HT-29 (cell line): Measurements from ENCODE around the gene EGFLAM. TPM values are rescaled to one million over a fixed set of nuclear protein-coding genes. Genes with fewer than 3 reads are reported as not detected.

Experiments
- DNase-seq: peaks from one replicate; pipeline ENCODE4 v3.0.0-alpha.2; 2015; ENCODE audit warnings: low spot score
- total RNA-seq: library from RNA; depleted of rRNA; stranded (reverse); fragments of >200 nt; shearing (Covaris generic); gene quantifications from 2 replicates; pipeline ENCODE4 v1.2.3, GENCODE V29; 2014

Gene EGFLAM
- total RNA-seq, 1 experiment from 2014 or later: not detected

DNA sequence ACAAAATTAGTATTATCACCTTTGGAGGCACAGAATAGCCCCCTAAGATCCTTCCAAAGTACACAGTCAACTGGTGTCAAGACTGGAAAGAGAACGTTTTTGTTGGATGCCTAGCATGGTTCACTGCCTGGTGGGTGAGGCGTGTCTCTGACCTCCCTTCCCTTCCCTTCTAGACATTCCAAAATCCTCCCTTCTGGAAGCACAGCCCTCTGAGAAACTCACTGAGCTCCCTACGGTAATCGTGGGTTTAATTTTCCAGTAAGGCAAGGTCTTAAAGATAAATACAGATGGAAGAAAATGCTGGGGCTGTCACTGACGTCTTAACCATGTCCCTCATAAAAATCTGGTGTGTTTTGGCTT lies 159.3 kb downstream of the EGFLAM start:
- DNase-seq: no peak

DNA sequence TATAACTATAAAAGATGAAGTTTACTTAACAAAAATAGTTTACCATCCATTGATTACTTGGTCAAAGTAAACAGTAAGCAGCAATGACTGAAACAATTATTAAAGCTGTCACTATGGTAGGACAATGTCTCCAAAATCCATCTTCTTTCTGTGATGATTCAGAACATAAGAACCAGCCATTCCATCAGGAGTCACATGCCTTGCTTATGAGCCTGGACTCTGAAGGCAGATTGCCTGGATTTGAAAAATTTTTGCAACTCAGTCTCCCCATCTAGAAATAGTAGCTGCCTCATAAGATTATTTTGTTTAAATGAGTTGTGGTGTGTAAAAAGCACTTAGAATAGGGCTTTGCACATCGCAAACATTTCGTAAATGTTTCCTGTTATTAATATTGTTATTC lies 161.9 kb downstream of the EGFLAM start:
- DNase-seq: no peak

DNA sequence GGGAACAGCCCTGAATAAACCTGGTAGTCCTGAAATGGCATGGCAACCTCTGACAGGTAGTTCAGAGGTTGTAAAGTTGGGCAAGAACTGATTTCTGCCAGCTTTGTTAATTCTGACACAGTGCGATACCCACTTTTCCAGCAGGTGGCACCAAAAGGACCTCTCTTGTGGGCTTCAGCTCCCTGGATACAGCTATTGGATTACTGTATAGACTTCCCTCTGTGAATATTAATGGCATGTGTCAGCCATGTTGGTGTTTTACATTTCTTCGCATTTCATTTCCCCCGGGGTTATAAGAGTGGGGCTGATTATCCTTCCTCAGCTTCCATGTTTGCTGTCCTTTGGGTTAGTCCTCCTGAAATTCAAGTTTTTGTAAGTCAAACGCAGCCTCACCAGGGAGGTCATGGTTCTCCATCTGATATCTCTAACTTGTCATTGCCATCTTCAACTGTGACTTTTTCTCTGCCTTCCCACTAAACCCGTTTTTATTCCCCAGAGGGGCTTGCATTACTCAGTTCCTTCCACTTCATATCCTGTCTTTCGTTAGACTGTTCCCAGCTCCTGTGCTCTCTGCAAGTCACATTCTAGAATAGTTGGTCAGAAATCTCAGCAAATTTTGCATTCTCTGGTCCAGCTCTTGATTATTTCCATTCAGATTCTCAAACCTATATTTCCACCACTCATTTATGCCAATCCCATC lies 162.5 kb downstream of the EGFLAM start:
- peak; percentile 86 for DNase-seq

DNA sequence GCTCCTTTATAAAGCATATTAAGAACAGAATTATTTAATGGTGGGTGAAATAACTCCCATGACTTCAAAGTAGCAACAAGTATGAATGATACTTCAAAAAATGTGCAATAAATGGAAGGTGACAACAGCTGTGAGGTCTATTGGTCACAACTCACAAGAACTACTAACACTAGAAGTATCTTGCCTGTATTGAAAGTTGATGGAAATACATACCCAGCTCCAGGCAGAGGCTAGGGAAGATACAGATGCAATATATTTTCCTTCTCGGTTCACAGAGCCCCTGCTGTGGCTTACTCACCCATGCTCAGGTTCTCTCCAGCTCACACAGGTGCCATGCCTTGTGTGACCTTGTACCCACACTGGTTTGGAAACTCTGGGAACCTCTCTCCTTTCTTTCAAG lies 164.3 kb downstream of the EGFLAM start:
- DNase-seq: no peak

DNA sequence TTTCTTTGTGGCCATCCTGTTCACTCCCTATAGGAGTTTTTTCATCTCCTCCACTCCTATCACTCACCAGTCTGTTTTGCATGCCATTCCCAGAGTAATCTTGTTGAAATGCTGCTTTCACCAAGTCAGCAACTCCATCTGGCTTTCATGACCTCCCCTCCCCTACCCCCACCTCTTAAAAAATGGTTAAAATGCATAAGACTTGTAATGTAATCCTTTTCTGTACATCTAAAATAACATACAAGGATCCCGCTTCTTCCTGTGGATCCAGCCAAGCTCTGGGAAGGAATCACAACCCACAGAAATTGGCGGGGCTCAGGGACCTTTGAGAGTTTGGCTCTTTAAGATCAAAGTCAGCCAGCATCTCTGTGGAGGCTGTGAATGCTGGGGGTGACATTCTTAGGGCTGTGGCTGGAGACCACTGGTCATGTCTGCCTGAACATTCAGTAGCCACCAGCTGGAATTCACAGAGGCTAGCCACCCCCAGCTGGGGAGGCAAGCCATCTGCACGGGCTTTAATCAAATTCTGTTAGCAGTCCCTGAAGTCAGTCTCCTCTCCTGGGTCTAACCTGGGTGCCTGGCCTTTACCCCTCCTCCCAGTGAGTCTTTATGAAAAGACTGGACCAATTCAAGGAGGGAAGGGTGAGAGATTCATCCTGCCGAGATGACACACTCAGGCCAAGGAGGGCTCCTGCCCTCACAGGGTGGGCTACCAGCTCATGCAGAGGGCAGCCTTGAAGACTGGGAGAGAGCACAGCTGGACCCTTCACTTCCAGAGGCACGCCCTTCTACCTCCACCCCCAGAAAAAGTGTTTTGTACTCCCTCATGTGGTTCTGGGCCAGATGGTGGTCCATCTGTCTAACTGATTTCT lies 165.2 kb downstream of the EGFLAM start:
- no peak for DNase-seq

DNA sequence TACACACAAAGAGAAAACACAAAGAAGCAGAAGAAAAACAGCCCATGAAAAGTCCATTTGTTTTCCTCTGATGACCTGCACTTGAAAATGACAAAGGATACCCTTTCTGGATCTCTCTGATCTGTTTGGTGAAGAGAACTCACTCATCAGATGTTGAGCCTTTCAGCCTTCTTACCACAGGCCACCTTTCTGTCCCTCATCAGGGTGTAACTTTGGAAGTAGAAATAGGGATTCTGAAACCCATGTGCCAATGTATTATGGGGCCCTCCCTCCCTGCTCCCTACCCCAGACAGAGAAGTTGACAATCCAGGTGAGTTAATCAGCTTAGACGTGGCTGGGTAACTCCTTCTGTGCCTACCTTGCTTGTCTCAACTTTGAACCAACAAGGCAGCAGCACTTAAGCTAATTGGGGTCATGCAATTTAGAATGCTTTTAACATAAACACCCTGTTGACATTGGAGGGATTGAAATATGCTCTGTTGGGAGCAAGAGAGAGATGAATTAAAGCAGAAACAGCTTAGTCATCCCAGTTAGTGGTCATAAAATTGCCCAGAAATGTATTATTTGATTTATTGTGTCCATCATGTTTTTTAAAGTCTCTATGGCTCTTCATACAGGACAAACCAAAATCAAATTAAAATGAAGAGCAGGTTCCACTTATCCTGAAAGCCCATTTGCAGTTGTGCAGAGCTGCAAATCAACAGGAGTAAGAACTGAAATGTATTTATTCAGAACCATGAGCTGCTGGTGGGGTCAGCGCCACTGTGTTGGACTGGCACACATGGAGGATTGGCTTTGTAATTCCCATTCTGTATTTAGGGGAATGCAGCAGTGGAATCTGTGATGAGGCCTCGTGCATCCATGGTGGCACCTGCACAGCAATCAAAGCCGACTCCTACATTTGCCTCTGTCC lies 166.0 kb downstream of the EGFLAM start:
- no peak for DNase-seq

DNA sequence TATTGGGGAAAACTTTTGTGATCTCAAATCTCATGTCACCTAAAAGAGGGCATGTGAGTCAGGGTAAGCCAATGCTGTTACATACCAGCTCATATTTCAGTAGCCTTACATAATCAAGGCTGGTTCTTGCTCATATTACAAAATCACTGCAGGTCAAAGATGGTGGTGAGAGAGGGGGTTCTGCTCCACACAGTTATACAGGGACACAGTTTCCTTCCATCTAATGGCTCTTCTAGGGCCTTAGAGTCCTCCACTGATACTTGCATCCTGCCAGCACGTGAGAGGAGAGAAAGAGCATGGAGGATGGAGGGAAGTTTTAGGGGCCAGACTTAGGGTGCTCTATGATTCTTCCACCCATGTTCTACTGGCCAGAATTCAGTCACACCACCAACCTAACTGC lies 168.1 kb downstream of the EGFLAM start:
- no peak for DNase-seq

DNA sequence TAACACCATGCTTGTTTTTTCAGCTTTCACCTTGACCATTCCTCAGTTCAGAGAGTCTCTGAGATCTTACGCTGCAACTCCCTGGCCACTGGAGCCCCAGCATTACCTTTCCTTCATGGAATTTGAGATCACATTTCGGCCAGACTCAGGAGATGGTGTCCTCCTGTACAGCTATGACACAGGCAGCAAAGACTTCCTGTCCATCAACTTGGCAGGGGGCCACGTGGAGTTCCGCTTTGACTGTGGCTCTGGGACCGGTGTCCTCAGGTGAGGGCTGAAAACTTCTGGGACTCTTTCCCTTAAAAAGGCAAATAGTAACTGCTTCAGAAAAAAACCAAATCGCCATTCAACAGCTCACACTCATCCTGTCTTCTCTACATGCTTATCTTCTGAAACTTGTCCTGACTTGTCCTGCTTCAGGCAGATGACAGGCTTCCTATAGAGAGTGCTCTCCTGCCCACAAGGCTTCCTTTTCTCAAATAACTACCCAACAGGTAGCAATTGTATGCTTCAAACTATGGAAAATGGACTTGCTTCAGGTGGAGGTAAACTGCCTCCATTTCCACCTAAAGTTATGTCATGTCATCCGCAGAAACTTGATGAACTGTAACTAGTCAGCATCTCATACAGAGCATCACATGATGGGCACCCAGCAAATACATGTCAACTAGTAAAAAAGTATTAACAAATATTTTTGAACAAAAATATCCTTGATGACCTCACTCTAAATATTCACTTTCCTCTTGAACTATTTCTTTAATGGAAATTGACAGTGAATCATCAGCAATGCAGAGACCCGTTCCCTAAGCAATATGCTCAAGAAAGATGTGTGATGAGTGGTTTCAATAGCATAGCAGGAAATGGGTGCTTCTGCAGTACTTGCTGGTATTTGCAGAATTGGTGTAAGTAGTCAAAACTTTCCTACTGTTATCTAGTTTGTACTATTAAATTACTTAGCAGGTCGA lies 168.9 kb downstream of the EGFLAM start:
- DNase-seq: no peak

DNA sequence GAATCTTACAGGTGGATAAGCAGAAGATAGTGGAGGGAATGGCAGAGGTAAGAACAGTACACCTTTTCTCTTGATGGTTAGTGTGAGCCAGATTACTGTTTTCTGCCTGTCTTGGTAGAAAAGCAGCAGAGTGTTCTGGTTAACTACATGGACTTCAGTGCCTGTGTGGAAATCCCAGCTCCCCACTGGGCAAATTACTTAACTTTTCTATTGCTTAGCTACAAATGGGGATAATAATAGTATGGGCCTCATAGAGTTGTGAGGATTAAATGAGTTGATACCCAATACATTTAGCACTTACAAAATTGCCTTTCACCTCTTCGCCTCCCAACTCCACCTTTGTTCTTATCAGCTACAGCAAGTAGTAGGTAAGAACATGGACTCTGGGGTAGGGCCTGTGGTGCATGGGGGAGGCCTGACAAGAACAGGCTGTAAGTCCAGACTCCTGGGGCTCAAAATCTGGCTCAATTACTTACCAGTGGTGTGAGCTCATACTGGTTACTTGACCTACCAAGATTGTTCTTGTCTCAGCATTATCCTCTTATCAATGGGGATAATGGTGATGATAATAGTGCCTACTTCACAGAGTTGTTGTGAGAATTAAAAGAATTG lies 173.0 kb downstream of the EGFLAM start:
- DNase-seq: no peak

DNA sequence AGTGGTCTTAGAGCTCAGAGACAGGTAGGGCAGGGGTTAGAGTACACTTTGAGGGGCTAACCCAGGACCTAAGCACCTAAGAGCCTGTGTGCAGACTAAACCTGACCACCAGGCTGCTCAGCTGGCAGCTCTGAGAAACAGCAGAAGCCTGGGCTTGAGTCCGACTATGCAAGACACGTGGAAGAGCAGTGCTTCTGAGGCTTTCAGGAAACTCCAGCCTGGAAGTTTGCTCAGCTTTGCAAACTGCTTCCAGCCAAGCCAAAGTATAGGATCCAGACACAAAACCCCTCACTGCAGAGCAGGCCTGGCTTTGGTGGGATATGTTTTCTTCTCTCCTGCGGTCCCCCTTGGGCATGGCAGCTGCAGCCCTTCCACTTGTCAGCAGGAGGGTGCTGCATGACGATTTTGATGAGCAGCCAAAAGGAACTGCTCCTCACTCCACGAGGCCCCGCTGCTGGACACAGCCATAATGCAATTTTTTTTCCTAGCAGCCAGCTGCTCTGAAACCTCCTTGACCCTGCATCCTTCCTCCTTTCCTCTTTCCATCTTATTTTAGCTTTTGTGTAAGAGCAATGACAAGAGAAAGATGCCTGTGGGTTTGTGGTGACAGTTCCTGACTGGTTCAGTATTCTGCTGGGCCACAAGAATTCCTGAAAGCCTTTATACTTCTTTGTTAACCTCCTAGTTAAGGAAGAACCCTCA lies 175.0 kb downstream of the EGFLAM start:
- DNase-seq: no peak

DNA sequence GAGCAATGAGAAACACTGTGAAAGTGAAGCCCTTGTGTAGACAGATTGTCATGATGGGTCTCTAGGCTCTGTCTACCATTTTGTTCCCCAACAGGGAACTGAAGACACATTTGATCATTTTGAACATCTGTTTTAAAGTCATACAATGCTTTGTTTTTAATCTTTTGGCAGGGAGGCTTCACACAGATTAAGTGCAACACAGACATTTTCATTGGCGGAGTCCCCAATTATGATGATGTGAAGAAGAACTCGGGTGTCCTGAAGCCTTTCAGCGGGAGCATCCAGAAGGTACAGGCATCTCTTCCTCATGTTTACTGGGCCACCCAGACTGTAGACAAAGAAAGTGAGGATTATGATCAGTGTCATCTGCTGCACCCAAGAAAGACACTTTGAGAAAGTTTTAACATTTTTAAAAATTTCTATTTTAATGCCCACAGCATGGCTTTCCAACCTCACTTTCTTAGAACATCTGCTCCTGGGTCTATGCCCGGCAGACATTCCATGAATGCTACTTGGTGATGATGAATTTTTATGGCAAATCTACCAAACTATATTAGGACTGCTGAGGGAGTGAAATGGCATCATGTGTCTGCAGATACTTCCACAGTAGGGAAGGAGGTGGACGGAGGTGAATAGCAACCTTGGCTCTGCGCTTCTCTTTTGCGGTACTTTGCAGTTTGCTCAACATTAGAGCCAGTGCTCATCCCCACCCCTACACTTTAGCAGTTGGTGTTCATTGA lies 176.8 kb downstream of the EGFLAM start:
- DNase-seq: no peak

DNA sequence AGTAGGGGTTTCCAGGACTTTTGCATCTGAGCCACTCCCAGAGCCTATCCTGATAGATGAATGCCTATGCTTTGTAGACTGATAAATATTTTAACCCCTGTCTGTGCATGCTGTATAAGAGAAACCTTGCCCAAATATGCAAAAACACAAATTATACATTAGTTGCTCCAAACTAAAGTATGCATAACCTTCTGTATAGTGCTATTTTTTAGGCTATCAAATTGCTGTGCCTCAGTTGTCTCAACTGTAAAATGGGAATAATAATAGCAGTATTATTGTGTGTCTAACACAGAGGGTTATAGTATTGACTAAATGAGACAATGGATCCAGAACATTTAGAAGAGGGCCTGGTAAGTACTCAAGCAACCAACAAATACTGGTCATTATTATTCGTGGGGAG lies 180.4 kb downstream of the EGFLAM start:
- no peak for DNase-seq

DNA sequence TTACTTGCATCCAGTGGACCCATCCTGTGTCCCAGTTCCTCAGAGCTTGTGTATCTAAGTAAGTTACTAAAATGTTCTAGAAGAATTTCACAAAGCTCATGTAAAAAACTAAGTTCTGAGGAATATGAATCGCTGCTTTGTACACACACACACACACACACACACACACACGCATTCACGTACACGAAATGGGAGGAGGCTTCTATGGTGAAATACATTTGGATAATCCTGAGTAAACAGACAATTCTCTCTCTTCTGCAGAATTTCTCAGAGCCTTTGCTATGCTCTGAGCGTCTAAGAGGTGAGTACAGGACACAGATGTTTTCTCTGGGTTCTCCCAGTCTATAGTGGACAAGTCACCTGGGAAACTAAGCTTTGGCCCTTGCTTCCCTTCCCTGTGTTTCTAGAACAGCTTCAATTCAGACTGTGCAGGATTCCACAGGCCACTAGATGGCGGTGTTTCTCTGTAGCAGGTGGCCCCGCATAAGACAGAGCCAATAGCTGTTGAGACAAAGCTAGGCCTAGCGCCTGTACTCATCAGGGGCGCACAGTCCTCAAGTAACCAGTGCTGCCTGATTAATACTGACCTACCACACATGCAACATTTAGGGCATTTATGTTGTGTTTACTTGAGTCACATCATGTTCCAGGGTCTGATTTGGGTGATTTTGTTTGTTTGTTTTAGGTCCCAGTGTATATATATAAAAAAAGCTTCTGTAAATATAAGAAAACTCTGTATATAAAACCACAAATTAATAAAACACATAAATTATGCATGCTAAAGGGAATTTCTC lies 183.3 kb downstream of the EGFLAM start:
- DNase-seq: peak; percentile 95

DNA sequence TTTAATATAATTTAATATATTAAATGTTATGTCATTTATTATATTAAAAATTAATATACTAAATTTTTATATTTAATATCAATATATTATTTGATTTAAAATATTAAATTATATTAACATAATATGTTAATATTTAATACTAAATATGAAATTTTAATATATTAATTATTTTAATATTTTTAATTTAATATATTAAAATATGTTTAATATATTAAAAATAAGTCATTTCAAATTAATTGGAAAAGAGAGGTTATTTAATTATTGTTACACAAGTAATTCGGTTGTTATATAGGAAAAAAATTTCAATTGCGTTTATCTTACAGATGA lies 183.9 kb downstream of the EGFLAM start:
- no peak for DNase-seq

DNA sequence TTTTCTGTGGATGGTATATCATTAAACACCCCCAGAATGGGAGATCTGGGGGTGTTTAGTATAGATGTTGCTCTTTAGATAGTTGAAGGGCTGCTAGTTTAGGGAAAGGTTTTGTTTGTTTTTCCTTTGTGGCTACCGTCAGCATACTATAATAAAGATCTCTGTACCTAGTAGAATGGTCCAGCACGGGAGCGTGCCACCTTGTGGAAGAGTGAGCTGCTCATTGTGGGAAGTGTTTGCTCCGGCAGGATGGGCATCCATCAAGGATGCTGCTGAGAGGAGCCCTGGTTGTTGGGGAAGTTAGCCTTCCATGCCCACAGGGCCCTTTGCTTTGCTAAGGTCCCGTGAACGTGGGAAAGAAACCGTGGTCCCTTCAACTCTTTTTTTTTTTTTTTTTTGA lies 185.0 kb downstream of the EGFLAM start:
- peak; percentile 40 for DNase-seq

DNA sequence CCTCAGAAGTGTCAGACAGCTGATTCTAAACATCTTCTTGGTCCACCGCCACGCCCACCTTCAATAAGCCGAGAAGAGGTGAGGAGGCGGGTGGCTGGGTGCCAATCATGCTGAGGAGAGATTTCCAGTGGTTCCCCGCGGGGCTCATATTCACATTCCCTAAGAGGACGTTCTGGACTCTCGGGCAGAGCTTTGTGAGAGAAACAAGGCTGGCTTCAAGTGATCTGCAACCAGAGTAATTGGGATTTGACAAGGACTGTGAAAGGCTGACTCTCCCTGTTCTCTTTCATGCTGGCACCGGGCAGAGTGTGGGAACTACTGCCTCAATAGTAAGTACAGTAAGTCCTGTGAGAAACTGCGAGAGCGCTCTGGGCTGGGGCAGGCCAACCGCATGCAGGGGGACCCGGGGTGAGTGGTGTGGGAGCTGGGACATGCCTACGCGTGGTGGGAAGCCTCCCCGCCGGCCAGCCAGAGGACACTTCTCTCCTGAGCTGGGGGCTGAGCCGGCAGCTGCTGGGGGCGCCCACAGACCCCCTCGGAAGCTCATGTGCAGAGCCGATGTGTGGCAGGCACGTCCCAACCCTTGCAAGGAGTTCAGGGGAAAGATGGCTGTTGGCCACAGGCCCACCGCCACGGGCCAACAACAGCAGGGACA lies 187.1 kb downstream of the EGFLAM start:
- DNase-seq: no peak

DNA sequence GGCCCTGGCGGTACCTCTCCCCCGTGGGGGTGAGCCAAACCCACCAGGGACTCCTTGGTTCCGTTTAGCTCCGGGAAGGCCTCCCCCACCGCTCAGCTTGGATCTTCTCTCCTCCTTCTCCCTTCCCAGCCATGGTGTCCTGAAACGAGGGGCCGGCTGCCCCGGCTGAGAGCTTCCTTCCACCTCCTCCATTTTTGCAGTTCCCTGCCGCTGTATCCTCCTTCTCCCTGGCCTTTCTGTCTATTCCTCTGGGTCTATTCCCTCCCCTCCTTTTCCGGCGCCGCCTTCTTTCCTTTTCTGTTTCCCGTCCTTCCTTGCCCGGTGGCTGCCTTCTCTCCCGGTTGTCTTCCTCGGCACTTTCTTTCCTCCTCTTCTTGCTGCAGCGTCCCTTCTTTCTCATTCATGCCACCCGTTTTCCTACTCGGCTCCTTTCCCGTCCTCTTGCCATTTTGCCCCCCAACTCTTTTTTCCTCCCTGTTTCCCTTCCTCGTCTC lies 187.7 kb downstream of the EGFLAM start:
- no peak for DNase-seq

DNA sequence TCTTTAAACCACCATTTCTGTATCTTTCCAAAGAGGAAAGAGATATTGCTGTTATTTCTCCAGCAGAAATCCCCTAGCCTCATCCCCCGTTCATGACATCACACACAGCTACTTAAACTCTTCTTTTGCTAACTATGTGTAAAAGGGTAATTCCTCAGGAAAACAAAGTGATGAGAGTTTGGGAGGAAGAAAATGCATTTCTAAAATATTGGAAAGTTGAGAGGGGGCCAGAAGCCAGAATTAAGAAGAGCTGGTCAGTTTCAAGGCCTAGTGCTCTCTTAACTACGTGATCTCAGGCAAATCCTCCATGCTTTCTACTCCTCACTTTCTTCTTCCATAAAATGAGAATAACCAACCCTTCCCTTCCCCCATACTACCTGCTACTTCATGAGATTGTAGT lies 188.7 kb downstream of the EGFLAM start:
- no peak for DNase-seq
